Activated CD4-positive, CD25-positive, alpha-beta regulatory T cell treated with anti-CD3 and anti-CD28 coated beads, Interleukin-2, amount 50 U/mL, for 16 hours (primary cell): Measurements from ENCODE around the gene NUDT9.

Experiments used
- DNase-seq: peaks from one replicate; pipeline ENCODE4 v3.0.0-alpha.2; 2020; ENCODE audit warnings: low read depth, low spot score

Gene NUDT9

DNA sequence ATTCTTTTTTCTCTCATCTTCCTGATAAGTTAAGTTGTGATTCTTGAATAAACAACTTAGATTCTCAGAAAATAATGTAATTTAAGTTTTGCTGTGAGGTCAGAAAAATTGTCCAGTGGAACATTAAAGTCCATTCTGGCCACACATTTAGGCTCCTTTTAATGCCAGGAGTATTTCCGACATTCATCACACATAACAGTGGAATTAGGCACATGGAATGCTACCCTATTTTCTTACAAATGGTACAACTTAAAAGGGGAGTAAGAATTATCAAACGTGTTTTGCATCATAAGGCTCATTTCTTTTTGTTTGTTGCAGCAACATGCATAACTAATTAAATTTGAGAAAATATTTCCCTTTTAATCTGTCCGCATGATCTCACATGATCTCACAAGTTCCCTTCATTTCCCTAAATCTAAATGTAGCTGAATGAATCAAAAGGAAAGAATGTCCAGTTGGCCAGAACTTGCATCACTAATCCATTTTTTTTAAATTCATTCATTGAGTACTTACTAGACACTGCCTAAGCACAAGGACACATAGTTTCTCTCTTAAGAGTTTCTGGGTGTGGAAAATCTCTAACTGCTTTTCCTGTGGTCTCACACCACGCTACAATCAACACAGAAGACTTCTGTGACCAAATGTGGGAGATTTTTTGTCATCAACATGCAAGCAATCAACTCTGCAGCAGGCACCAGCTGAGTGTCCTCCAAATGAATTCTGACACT, 84.8 kb downstream of the NUDT9 start:
- no peak for DNase-seq
